ENCODE results near the gene SRP72. TPM values are rescaled to one million over a fixed set of nuclear protein-coding genes. Genes with fewer than 3 reads are reported as not detected.
A peak's percentile ranks its signal among the peaks of the same experiment; 100 is the strongest.

The SRP72 gene
- total RNA-seq, 1 donor from 2014 or later: 85.4 TPM

DNA sequence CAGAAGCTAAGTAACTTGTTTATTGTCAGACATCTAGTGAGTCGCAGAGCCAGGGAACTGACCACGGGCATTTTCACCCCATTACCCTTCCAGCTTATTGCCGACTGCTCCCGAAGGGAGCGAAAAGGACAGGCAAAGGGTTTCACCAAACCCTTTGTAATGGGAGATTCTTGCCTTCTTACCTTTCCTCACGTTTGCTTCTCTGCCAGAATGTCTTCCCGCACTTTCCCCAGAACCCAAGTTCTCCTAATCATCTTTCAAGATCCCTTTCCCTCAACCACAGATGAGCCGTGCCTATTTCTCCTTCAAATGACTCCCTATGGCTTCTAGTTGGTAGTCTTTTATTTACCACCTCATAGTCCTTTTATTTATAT, 520 bp upstream of the SRP72 start:
- no peak for ATAC-seq
- Histone ChIP-seq H3K4me3 (peak overlapping the region; percentile 97), H3K27ac (peak overlapping the region; percentile 92), H3K27me3 (no peaks in the 10 kb centered on the region), H3K9me3 (no peaks in the 10 kb centered on the region), H3K36me3 (peaks cover 24% of the 10 kb centered on the region), H3K4me1 (peaks cover 22% of the 10 kb centered on the region)
- TF ChIP-seq CTCF (IDR thresholded peaks at IDR 0.05): no peak
- no peak for DNase-seq
- intact Hi-C loops (cut with DNase I): no loop called here

DNA sequence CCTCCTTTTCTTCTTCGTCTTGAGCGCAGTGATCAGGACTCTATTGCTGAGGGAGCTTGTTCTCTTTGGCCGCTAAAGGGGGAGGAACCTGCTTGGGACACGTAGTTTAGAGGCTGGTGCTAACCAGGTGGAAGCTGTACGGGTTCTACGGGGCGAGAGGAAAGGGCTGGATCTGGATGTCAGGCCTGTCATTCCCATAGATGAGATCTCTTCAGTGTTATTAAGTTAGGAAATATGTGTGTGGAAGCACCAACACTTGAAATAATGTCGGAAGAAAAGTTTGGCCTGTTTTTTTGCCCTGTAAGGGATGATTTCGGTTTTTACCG, 643 bp downstream of the SRP72 start:
- H3K27me3 ChIP-seq: no peaks in the 10 kb centered on the region

DNA sequence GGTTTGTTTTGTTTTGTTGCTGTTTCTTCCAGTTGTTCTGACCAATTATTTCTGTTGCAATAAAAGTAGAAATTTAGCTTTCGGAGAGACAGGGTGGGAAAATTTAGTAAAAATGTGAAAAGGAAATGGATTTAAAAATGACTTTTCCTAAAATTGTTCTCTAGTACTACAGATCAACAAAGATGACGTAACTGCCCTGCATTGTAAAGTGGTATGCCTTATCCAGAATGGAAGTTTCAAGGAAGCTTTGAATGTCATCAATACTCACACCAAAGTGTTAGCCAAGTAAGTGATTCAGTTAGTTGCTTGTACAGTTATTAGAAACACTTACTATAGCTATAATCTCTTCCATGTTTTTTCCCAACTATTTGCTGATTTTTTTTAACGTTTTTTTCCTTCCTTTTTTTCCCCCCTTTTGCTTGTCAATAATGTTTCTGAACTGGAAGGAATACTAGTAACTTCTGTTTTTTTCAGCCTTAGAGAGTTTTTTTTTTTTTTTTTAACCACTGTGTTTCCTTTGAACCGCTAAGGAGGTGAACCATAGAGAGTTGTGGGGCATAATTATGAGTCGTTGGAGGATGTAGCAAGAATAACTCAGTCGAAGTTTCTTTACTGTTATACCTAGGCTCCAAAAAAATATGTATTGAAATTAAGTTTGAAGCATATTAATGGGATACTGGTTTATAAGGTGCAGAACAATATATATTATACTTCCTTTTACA, 2.2 kb downstream of the SRP72 start:
- H3K27ac ChIP-seq: no peak overlapping the region
- H3K9me3 ChIP-seq: no peaks in the 10 kb centered on the region
- intact Hi-C loops (cut with DNase I): no loop called here
- H3K27me3 ChIP-seq: no peaks in the 10 kb centered on the region
- no peak overlapping the region for H3K4me3 ChIP-seq
- peaks cover 22% of the 10 kb centered on the region for H3K4me1 ChIP-seq
- no peak for DNase-seq
- H3K36me3 ChIP-seq: peaks cover 44% of the 10 kb centered on the region
- ATAC-seq: no peak
- TF ChIP-seq CTCF (IDR thresholded peaks at IDR 0.05): no peak

More for the DNA sequence above, 643 bp downstream of the SRP72 start:
- Histone ChIP-seq H3K9me3 (no peaks in the 10 kb centered on the region), H3K4me3 (peak overlapping the region; percentile 97), H3K4me1 (peaks cover 22% of the 10 kb centered on the region), H3K36me3 (peaks cover 28% of the 10 kb centered on the region), H3K27ac (peak overlapping the region; percentile 92)
- no peak for TF ChIP-seq CTCF (IDR thresholded peaks at IDR 0.05)
- ATAC-seq: peak; percentile 69
- DNase-seq: no peak
- intact Hi-C loops (cut with DNase I): no loop called here

- Histone ChIP-seq H3K4me3 (no peak overlapping the region), H3K27ac (no peak overlapping the region), H3K4me1 (no peaks in the 10 kb centered on the region), H3K36me3 (peaks cover 100% of the 10 kb centered on the region), H3K27me3 (no peaks in the 10 kb centered on the region), H3K9me3 (no peaks in the 10 kb centered on the region)
- intact Hi-C loops (cut with DNase I): no loop called here
- DNase-seq: no peak
- no peak for ATAC-seq
- TF ChIP-seq CTCF (IDR thresholded peaks at IDR 0.05): no peak
Measured at GRCh38 chr4:56475917-56476316, 8.5 kb downstream of the SRP72 start.

DNA sequence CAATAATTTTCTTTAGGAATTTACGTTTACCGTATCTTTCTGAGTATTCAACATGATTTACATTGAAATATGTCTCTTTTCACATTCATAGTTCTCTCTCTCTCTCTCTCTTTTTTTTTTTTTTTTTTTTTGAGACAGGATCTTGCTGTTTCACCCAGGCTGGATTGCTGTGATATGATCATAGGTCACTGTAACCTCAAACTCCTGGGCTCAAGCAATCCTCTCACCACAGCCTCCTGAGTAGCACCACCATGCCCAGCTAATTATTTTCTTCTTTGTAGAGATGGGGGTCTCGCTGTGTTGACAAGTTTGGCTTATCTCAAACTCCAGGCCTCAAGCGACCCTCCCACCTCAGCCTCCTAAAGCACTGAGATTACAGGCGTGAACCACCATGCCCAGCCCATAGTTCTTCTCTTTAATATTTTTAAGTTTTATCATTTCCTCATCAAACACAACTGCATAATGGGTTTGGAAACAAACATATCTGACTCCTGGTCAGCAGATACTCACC, 9.8 kb downstream of the SRP72 start:
- ATAC-seq: no peak
- TF ChIP-seq CTCF (IDR thresholded peaks at IDR 0.05): no peak
- Histone ChIP-seq H3K36me3 (peaks cover 98% of the 10 kb centered on the region), H3K27ac (no peak overlapping the region), H3K27me3 (no peaks in the 10 kb centered on the region), H3K4me1 (no peaks in the 10 kb centered on the region), H3K9me3 (no peaks in the 10 kb centered on the region), H3K4me3 (no peak overlapping the region)
- intact Hi-C loops (cut with DNase I): no loop called here
- DNase-seq: no peak
